HL-60 (cell line): ENCODE measurements around the gene SHF.
A peak's percentile ranks its signal among the peaks of the same experiment; 100 is the strongest.

Source experiments
- DNase-seq, 2 experiments: peaks; one replicate each; pipeline ENCODE4 v3.0.0-alpha.2; 2010 to 2020; ENCODE audit warnings: low read depth in 1 of 2, low spot score in 1 of 2
- H3K27ac ChIP-seq: fragments of 250-450 bp; sonication (Bioruptor Pico); replicated peaks from 2 replicates; pipeline ENCODE4 v1.5.1; 2020; ENCODE audit warnings: mild to moderate bottlenecking, moderate library complexity
- H3K27me3 ChIP-seq: fragments of 250-450 bp; sonication (Bioruptor Pico); 2 replicates; pipeline ENCODE4 v1.5.1; 2021; ENCODE audit warnings: mild to moderate bottlenecking, moderate library complexity; ENCODE audit not compliant: insufficient read depth, poor library complexity, severe bottlenecking
- H3K4me3 ChIP-seq: replicated peaks from 2 replicates; pipeline ENCODE4 v1.5.1; 2011; ENCODE audit warnings: mild to moderate bottlenecking, control low read depth, low read length; ENCODE audit not compliant: insufficient read depth
- CTCF ChIP-seq: IDR thresholded peaks from one replicate; pipeline ENCODE4 v1.5.1; 2011; ENCODE audit warnings: low read length, control low read depth, inconsistent platforms; ENCODE audit not compliant: insufficient read depth
- GABPA ChIP-seq: IDR thresholded peaks from 2 replicates; pipeline ENCODE4 v1.6.1; 2012; ENCODE audit warnings: low read depth
- POLR2AphosphoS5 ChIP-seq: IDR thresholded peaks from 2 replicates; pipeline ENCODE4 v1.6.1; 2012; ENCODE audit warnings: low read depth
- REST ChIP-seq: IDR thresholded peaks from 2 replicates; pipeline ENCODE4 v1.6.1; 2012; ENCODE audit warnings: low read depth; ENCODE audit not compliant: insufficient replicate concordance
- SPI1 ChIP-seq: IDR thresholded peaks from 2 replicates; pipeline ENCODE4 v1.6.1; 2012; ENCODE audit warnings: low read depth, mild to moderate bottlenecking, borderline replicate concordance

Gene SHF

GRCh38 chr15:45200001-45200798 is 12.4 kb upstream of the SHF start:
- peak; percentile 92 to 95 for DNase-seq
- H3K4me3 ChIP-seq, result peak overlapping the region; percentile 93
- TF ChIP-seq GABPA (no peak), REST (no peak), CTCF (no peak), POLR2AphosphoS5 (peak; percentile 66)
- H3K27me3 ChIP-seq, result no peaks in the 10 kb centered on the region
- H3K27ac ChIP-seq, result peak overlapping the region; percentile 77

- Histone ChIP-seq H3K27ac (peak overlapping the region; percentile 77), H3K4me3 (peak overlapping the region; percentile 93), H3K27me3 (no peaks in the 10 kb centered on the region)
- TF ChIP-seq POLR2AphosphoS5 (no peak), CTCF (no peak), GABPA (no peak), SPI1 (no peak), REST (no peak)
- DNase-seq, result peak in 1 of 2 experiments; percentile 39
These were observed 11.5 kb upstream of the SHF start for GRCh38 chr15:45199136-45199810.

GRCh38 chr15:45198337-45199135 is 10.8 kb upstream of the SHF start:
- Histone ChIP-seq H3K27me3 (no peaks in the 10 kb centered on the region), H3K27ac (peak overlapping the region; percentile 77), H3K4me3 (peak overlapping the region; percentile 93)
- DNase-seq, result peak; percentile 94 to 95
- TF ChIP-seq CTCF (peak; percentile 72), SPI1 (no peak), REST (no peak), GABPA (no peak), POLR2AphosphoS5 (peak; percentile 73; the same call in 1 of the 2 replicates)
